Neural cell (in vitro differentiated cells): Measurements from ENCODE around the gene ASIC1.

Experiments used
- EZH2 ChIP-seq: fragments of 200-600, 300-800 bp; shearing (Covaris generic), sonication (generic); IDR thresholded peaks from 2 replicates; pipeline ENCODE4 v1.6.1; 2014; ENCODE audit warnings: antibody characterized with exemption, low read length, borderline replicate concordance, mild to moderate bottlenecking; ENCODE audit not compliant: insufficient read depth, poor library complexity, severe bottlenecking
- SMC3 ChIP-seq: fragments of 450-650 bp; conservative IDR thresholded peaks from 2 replicates; pipeline ENCODE4 v1.6.1; 2014; ENCODE audit warnings: antibody characterized with exemption, mild to moderate bottlenecking, moderate library complexity; ENCODE audit not compliant: poor library complexity
- TF ChIP-seq, protein P1 (sequence below): fragments of 450-650 bp; IDR thresholded peaks from 2 replicates; pipeline ENCODE4 v1.5.1; 2014; ENCODE audit warnings: antibody characterized with exemption, mild to moderate bottlenecking, moderate library complexity; ENCODE audit not compliant: poor library complexity, severe bottlenecking

GRCh38 chr12:50025187-50026059 lies 32.0 kb upstream of the ASIC1 start, which contains the start of gene RACGAP1:
- TF ChIP-seq SMC3 (no peak), EZH2 (no peak)
- TF ChIP-seq, protein P1, sequence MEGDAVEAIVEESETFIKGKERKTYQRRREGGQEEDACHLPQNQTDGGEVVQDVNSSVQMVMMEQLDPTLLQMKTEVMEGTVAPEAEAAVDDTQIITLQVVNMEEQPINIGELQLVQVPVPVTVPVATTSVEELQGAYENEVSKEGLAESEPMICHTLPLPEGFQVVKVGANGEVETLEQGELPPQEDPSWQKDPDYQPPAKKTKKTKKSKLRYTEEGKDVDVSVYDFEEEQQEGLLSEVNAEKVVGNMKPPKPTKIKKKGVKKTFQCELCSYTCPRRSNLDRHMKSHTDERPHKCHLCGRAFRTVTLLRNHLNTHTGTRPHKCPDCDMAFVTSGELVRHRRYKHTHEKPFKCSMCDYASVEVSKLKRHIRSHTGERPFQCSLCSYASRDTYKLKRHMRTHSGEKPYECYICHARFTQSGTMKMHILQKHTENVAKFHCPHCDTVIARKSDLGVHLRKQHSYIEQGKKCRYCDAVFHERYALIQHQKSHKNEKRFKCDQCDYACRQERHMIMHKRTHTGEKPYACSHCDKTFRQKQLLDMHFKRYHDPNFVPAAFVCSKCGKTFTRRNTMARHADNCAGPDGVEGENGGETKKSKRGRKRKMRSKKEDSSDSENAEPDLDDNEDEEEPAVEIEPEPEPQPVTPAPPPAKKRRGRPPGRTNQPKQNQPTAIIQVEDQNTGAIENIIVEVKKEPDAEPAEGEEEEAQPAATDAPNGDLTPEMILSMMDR: no peak
